Colonic mucosa (tissue), 4 donors: ENCODE data around the gene BCL11B. TPM values are rescaled to one million over a fixed set of nuclear protein-coding genes. Genes with fewer than 3 reads are reported as not detected.
A peak's percentile ranks its signal among the peaks of the same experiment; 100 is the strongest.

Source experiments
- DNase-seq: peaks from one replicate; pipeline ENCODE4 v3.0.0-alpha.2; 2020
- H3K27ac ChIP-seq: fragments of 200-600 bp; one replicate; pipeline ENCODE4 v1.8.0; 2021
- H3K27me3 ChIP-seq: fragments of 200-600 bp; one replicate; pipeline ENCODE4 v1.8.0; 2021
- H3K36me3 ChIP-seq: fragments of 200-600 bp; one replicate; pipeline ENCODE4 v1.8.0; 2021
- H3K4me1 ChIP-seq: fragments of 200-600 bp; one replicate; pipeline ENCODE4 v1.8.0; 2021; ENCODE audit warnings: mild to moderate bottlenecking
- H3K4me3 ChIP-seq: fragments of 200-600 bp; one replicate; pipeline ENCODE4 v1.8.0; 2021
- H3K9ac ChIP-seq, 2 donors: one replicate each; pipeline ENCODE4 v1.7.0; 2013; ENCODE audit warnings: control low read depth in 2 of 2, low read depth in 2 of 2, low read length in 2 of 2
- H3K9me3 ChIP-seq: fragments of 200-600 bp; one replicate; pipeline ENCODE4 v1.8.0; 2021
- intact Hi-C: fragments of 100-400 bp; cut with DNase I; formaldehyde crosslinking; loops from one replicate; pipeline ENCODE4 v1.14.1; 2022
- total RNA-seq, 2 donors: library from RNA; stranded (reverse); fragmentation: NEBNext Ultra II Directional in 1 of 2; extraction: Animal tissue kit (Norgen Biotek cat#: 25700) in 1 of 2; gene quantifications; one replicate each; pipeline ENCODE4 v1.2.1, GENCODE V29; 2021
- TF ChIP-seq, protein P1 (sequence below): fragments of 200-600 bp; IDR thresholded peaks from one replicate; pipeline ENCODE4 v1.8.0; 2022; ENCODE audit warnings: antibody characterized with exemption, mild to moderate bottlenecking
- donor health status: healthy.
- donor health status: DM: no; HTN: no; CAD: no.
- donor health status: DM: no; HTN: no; CAD: no.

The BCL11B gene
- 10 to 100 TPM in 1 of 2 donors, 1 to 10 TPM in 1; 5.6 to 10.4 TPM for total RNA-seq

DNA sequence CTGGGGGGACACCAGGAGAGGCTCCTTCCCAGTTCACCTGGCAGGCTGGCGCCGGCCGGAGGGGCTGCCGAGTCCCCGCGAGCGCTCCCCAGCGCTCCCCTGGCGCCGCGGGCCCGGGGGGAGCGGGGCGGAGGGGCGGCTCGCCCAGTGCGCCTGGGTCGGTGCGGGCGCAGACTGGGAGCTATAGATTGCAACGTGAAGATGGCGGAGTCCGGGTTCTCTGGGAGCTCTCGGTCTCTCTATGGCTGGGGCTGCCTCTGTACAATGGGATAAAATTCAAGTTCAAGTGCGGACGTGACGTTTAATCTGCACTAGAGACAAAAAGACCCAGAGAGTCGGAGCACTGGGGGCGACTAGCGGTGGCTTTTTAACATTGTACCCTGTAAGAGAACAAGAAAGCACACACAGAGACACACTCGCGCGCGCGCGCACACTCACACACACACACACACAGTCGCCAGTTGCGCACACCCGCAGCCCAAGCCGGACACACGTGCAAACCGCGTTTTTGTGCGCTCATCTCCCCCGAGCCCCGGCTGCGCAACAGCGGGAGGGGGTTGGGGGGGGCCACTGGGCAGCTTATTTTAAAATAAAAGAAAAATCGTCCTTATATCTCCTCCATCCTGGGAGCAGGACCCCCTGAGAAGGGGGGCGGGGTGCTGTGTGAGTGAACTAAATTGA, at the start of gene BCL11B:
BCL11B (minus strand) TSS at position 247 of the 681 bp plus-strand sequence. CDS start 979 bp downstream, outside the sequence.
- H3K27ac ChIP-seq = peak within 1 kb of the TSS; percentile 85
- no peaks in the 10 kb centered on the region for H3K4me1 ChIP-seq
- TF ChIP-seq, protein P1, sequence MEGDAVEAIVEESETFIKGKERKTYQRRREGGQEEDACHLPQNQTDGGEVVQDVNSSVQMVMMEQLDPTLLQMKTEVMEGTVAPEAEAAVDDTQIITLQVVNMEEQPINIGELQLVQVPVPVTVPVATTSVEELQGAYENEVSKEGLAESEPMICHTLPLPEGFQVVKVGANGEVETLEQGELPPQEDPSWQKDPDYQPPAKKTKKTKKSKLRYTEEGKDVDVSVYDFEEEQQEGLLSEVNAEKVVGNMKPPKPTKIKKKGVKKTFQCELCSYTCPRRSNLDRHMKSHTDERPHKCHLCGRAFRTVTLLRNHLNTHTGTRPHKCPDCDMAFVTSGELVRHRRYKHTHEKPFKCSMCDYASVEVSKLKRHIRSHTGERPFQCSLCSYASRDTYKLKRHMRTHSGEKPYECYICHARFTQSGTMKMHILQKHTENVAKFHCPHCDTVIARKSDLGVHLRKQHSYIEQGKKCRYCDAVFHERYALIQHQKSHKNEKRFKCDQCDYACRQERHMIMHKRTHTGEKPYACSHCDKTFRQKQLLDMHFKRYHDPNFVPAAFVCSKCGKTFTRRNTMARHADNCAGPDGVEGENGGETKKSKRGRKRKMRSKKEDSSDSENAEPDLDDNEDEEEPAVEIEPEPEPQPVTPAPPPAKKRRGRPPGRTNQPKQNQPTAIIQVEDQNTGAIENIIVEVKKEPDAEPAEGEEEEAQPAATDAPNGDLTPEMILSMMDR = peak; percentile 21
- peak within 1 kb of the TSS; percentile 56 for H3K4me3 ChIP-seq
- peak within 1 kb of the TSS; percentile 62 to 73 for H3K9ac ChIP-seq
- H3K36me3 ChIP-seq = no peaks in the 10 kb centered on the region
- DNase-seq = peak; percentile 87
- intact Hi-C loops = no loop called here
- H3K27me3 ChIP-seq = peaks cover 16% of the 10 kb centered on the region
- no peaks in the 10 kb centered on the region for H3K9me3 ChIP-seq

DNA sequence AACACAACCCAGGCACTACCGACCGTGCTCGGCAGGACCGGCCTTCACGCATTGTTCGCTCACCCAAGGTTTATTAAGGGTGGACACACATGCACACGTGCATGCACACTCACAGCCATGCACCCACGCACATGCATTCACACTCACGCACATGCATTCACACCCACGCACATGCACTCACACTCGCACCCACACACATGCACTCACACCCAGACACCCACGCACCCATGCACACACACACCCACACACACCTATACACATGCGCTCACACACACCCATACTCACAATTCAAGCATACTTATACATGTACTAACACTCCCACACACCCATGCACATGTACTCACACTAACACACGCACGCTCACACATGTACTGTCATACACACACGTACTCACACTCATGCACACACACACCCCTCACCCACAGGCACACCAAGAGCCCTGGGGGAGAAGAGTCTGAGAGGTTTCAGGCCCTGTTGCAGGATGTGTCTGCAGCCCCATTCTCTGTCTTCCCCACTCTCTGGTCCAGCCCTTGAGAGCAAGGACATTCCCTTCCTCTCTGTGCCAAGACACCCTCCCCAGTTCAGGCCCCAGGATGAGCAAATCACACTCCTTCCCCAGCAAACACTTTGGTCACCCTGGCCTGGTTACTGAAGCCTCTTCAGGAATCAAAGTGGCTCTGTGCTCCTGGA, 49.4 kb upstream of the BCL11B start:
- no peaks in the 10 kb centered on the region for H3K27me3 ChIP-seq
- TF ChIP-seq, protein P1 = no peak
- H3K36me3 ChIP-seq = no peaks in the 10 kb centered on the region
- no peak overlapping the region for H3K27ac ChIP-seq
- no peak overlapping the region for H3K9ac ChIP-seq
- DNase-seq = no peak
- no peak overlapping the region for H3K4me3 ChIP-seq
- intact Hi-C loops = no loop called here
- H3K4me1 ChIP-seq = peaks cover 11% of the 10 kb centered on the region
- H3K9me3 ChIP-seq = no peaks in the 10 kb centered on the region

DNA sequence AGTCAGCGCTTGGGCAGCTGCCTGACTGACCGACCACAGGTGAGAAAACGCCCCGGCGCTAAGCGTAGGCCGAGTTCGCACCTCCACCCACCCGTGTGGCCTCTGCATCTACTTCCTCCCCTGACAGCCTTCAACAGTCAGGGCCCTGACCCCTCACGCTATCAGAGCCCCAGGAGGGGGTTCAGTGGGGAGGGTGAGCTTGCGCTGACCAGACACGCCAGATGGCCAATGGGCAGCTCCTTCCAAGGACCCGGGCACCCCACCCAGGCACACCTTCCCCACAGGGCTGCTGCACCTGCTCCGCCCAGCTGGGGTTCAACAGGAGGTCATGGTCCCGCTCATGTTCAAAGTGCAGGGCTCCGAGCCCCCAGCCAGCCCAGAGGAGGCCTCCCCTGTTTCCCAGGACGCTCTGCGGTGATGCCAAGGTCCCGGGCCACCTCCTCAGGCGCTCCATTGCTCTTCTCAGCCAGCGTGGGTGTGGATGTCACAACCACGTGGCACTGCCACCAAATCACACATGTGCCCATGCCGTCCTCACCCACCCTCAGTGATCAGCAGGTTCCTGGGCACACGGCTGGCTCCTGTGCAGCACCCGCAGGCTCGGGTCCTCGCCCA, 48.7 kb upstream of the BCL11B start:
- TF ChIP-seq, protein P1 = no peak
- peak; percentile 75 for DNase-seq
- intact Hi-C loops = no loop called here
- Histone ChIP-seq H3K4me3 (no peak overlapping the region), H3K9me3 (no peaks in the 10 kb centered on the region), H3K27me3 (no peaks in the 10 kb centered on the region), H3K4me1 (peaks cover 11% of the 10 kb centered on the region), H3K27ac (no peak overlapping the region), H3K9ac (no peak overlapping the region), H3K36me3 (no peaks in the 10 kb centered on the region)

DNA sequence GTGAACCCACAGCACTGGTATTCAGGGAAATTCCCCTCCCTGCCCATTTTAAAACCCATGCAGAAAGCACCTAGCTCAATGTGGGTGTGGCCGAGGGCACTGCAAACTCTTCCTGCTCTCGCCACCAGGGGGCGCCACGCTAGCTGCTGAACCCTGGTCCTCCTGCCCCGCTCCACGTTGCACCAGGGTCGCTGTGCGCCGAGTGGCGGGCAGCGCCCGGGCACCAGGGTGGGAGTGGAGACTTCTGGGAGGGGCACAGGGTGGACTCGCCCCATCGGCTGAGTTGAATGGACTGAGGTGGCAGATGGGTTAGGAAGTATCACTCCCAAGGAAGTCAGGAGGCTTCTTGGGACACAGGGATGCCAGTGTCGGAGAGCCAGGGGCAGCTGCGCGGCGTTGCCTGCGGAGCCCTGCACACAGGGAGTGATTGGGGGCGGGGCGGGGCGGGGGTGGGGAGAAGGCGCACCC, 48.1 kb upstream of the BCL11B start:
- no peak overlapping the region for H3K27ac ChIP-seq
- H3K4me1 ChIP-seq = peaks cover 11% of the 10 kb centered on the region
- intact Hi-C loops = no loop called here
- H3K9ac ChIP-seq = no peak overlapping the region
- no peaks in the 10 kb centered on the region for H3K27me3 ChIP-seq
- TF ChIP-seq, protein P1 = peak; percentile 89
- H3K9me3 ChIP-seq = no peaks in the 10 kb centered on the region
- H3K4me3 ChIP-seq = no peak overlapping the region
- DNase-seq = peak; percentile 85
- no peaks in the 10 kb centered on the region for H3K36me3 ChIP-seq

DNA sequence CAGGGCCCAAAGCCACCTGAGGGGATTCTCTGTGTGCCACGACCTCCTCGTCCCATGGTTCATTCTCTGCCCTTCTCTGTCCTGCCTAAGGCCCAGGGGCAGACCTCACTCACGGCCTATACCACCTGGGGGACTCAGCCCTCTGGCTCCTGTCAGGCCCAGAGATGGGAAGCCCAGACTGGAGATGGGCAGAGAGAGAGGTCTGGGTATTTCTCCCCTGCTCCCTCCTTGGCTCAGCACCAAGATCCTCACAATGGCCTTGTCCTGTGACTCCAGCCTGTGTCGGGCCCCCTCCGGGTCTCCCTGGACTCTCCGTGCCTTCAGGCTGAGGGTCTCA, 46.9 kb upstream of the BCL11B start:
- peaks cover 11% of the 10 kb centered on the region for H3K4me1 ChIP-seq
- no peaks in the 10 kb centered on the region for H3K36me3 ChIP-seq
- no peaks in the 10 kb centered on the region for H3K9me3 ChIP-seq
- no peak overlapping the region for H3K4me3 ChIP-seq
- no peaks in the 10 kb centered on the region for H3K27me3 ChIP-seq
- DNase-seq = no peak
- no peak overlapping the region for H3K9ac ChIP-seq
- TF ChIP-seq, protein P1 = no peak
- H3K27ac ChIP-seq = no peak overlapping the region
- intact Hi-C loops = no loop called here
